ENCODE measurements around the gene ANXA1. TPM values are rescaled to one million over a fixed set of nuclear protein-coding genes. Genes with fewer than 3 reads are reported as not detected.
A peak's percentile ranks its signal among the peaks of the same experiment; 100 is the strongest.
"Not testable (repeated sequence)": the region's sequence is repeated elsewhere in the genome, so short reads cannot be mapped to it uniquely, and the experiment has no call there.

ANXA1 gene
- 10 to 100 TPM; 33.5 to 36.5 TPM for total RNA-seq

GRCh38 chr9:73151653-73152542, at the start of gene ANXA1:
ANXA1 (plus strand) TSS chr9:73151865; CDS start chr9:73158536, 6,671 bp downstream.
- Mint-ChIP-seq H3K4me3 (peak within 1 kb of the TSS; percentile 71), H3K27me3 (no peaks in the 10 kb centered on the region), H3K9me3 (no peaks in the 10 kb centered on the region), H3K27ac (peak within 1 kb of the TSS; percentile 93), H3K4me1 (ENCODE audit: low read depth) (peaks cover 79% of the 10 kb centered on the region), H3K36me3 (ENCODE audit: low read depth) (peaks cover 6% of the 10 kb centered on the region)
- no peak for TF ChIP-seq CTCF (IDR thresholded peaks at IDR 0.05)
- DNase-seq (no peak), ATAC-seq (no peak)
- intact Hi-C loops (cut with micrococcal nuclease) = no loop called here
- POLR2A ChIA-PET = interaction anchor here (0.8 to 1.6 kb wide), 2 partner anchors 17 to 22 kb away, joined by 4 to 5 read pairs; no protein-coding TSS in a partner anchor
- CTCF ChIA-PET = interaction anchor here (1.1 to 3.0 kb wide), 5 partner anchors 16 to 44 kb away, joined by 3 to 11 read pairs (median 7); no protein-coding TSS in a partner anchor

GRCh38 chr9:73104342-73104741, 47.3 kb upstream of the ANXA1 start:
- ATAC-seq = no peak
- Mint-ChIP-seq H3K4me3 (no peak overlapping the region), H3K4me1 (ENCODE audit: low read depth) (no peaks in the 10 kb centered on the region), H3K36me3 (ENCODE audit: low read depth) (no peaks in the 10 kb centered on the region), H3K9me3 (no peaks in the 10 kb centered on the region), H3K27ac (no peak overlapping the region), H3K27me3 (peaks cover 1% of the 10 kb centered on the region)
- no peak for DNase-seq
- POLR2A ChIA-PET = no interaction called here
- intact Hi-C loops (cut with micrococcal nuclease) = no loop called here
- no peak for TF ChIP-seq CTCF (IDR thresholded peaks at IDR 0.05)
- CTCF ChIA-PET = interaction anchor here (0.8 to 1.9 kb wide), 2 partner anchors 22 to 97 kb away, joined by 4 read pairs; no protein-coding TSS in a partner anchor

- ATAC-seq = no peak
- TF ChIP-seq CTCF (IDR thresholded peaks at IDR 0.05) = no peak
Measured at GRCh38 chr9:73104921-73105320, 46.7 kb upstream of the ANXA1 start.

GRCh38 chr9:73107489-73108069, 44.1 kb upstream of the ANXA1 start:
- DNase-seq = peak; percentile 82

More at GRCh38 chr9:73104921-73105320, 46.7 kb upstream of the ANXA1 start:
- POLR2A ChIA-PET = no interaction called here
- Mint-ChIP-seq H3K27ac (no peak overlapping the region), H3K36me3 (ENCODE audit: low read depth) (no peaks in the 10 kb centered on the region), H3K4me1 (ENCODE audit: low read depth) (no peaks in the 10 kb centered on the region), H3K4me3 (no peak overlapping the region), H3K9me3 (no peaks in the 10 kb centered on the region), H3K27me3 (peaks cover 1% of the 10 kb centered on the region)
- intact Hi-C loops (cut with micrococcal nuclease) = no loop called here
- no peak for DNase-seq
- CTCF ChIA-PET = interaction anchor here (0.7 to 1.9 kb wide), 2 partner anchors 23 to 27 kb away, joined by 3 to 4 read pairs; no protein-coding TSS in a partner anchor

More at GRCh38 chr9:73107489-73108069, 44.1 kb upstream of the ANXA1 start:
- H3K27ac Mint-ChIP-seq; H3K4me1 Mint-ChIP-seq (ENCODE audit: low read depth); H3K9me3 Mint-ChIP-seq; POLR2A ChIA-PET; H3K36me3 Mint-ChIP-seq (ENCODE audit: low read depth); H3K27me3 Mint-ChIP-seq; H3K4me3 Mint-ChIP-seq: not testable (repeated sequence)
- intact Hi-C loops (cut with micrococcal nuclease) = loop anchor here (1.0 kb wide), 1 partner anchor 77 kb away; no protein-coding TSS in a partner anchor
- CTCF ChIA-PET = interaction anchor here (0.7 to 1.4 kb wide), 38 partner anchors 10 to 289 kb away, joined by 3 to 81 read pairs (median 4); partner anchors contain the start of gene ANXA1
- peak; percentile 89 for ATAC-seq
- peak; percentile 72 for TF ChIP-seq CTCF (IDR thresholded peaks at IDR 0.05)
